HL-60 (cell line): ENCODE measurements around the gene CSF1.

Experiments used
- GABPA ChIP-seq: IDR thresholded peaks from 2 replicates; pipeline ENCODE4 v1.6.1; 2012; ENCODE audit warnings: low read depth
- POLR2AphosphoS5 ChIP-seq: IDR thresholded peaks from 2 replicates; pipeline ENCODE4 v1.6.1; 2012; ENCODE audit warnings: low read depth
- TF ChIP-seq, protein P1 (sequence below): IDR thresholded peaks from one replicate; pipeline ENCODE4 v1.5.1; 2011; ENCODE audit warnings: low read length, control low read depth, inconsistent platforms; ENCODE audit not compliant: insufficient read depth
- TF ChIP-seq, protein P2 (sequence below): IDR thresholded peaks from 2 replicates; pipeline ENCODE4 v1.6.1; 2012; ENCODE audit warnings: low read depth; ENCODE audit not compliant: insufficient replicate concordance

DNA sequence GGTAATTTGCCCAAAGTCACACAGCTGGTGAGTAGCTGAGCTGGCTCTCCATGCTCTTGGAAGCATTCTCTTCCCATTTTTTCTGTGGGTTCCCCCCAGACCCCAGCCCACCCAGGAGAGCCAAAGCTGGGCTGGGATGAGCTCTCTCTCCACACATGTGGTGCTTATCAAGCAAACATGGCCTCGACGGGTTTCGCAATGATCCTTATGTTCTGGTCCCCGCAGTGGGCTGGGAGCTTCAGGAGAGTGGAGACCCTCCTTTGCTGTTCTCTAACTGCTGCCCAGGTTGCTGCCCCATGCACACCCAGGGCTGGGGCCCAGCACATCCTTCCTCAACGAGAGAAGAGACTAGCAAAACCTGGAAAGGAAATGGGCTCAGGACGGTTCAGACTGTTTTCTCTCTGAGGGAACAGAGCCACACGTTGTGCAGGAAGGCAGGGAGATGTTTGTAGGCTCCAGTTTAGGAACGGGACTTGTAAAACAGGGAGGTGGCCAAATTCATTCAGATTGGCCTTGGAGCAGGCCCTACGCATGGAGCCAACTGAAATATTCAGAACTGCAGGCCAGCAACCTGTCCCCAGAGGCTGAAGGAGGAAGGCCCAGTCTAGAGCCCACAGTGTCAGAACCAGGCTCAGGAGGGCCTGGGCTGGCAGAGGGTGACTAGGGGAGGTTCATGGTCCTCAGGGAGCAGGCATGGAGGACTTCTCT lies 27.2 kb upstream of the CSF1 start:
- TF ChIP-seq, protein P1, sequence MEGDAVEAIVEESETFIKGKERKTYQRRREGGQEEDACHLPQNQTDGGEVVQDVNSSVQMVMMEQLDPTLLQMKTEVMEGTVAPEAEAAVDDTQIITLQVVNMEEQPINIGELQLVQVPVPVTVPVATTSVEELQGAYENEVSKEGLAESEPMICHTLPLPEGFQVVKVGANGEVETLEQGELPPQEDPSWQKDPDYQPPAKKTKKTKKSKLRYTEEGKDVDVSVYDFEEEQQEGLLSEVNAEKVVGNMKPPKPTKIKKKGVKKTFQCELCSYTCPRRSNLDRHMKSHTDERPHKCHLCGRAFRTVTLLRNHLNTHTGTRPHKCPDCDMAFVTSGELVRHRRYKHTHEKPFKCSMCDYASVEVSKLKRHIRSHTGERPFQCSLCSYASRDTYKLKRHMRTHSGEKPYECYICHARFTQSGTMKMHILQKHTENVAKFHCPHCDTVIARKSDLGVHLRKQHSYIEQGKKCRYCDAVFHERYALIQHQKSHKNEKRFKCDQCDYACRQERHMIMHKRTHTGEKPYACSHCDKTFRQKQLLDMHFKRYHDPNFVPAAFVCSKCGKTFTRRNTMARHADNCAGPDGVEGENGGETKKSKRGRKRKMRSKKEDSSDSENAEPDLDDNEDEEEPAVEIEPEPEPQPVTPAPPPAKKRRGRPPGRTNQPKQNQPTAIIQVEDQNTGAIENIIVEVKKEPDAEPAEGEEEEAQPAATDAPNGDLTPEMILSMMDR = no peak
- TF ChIP-seq, protein P2, sequence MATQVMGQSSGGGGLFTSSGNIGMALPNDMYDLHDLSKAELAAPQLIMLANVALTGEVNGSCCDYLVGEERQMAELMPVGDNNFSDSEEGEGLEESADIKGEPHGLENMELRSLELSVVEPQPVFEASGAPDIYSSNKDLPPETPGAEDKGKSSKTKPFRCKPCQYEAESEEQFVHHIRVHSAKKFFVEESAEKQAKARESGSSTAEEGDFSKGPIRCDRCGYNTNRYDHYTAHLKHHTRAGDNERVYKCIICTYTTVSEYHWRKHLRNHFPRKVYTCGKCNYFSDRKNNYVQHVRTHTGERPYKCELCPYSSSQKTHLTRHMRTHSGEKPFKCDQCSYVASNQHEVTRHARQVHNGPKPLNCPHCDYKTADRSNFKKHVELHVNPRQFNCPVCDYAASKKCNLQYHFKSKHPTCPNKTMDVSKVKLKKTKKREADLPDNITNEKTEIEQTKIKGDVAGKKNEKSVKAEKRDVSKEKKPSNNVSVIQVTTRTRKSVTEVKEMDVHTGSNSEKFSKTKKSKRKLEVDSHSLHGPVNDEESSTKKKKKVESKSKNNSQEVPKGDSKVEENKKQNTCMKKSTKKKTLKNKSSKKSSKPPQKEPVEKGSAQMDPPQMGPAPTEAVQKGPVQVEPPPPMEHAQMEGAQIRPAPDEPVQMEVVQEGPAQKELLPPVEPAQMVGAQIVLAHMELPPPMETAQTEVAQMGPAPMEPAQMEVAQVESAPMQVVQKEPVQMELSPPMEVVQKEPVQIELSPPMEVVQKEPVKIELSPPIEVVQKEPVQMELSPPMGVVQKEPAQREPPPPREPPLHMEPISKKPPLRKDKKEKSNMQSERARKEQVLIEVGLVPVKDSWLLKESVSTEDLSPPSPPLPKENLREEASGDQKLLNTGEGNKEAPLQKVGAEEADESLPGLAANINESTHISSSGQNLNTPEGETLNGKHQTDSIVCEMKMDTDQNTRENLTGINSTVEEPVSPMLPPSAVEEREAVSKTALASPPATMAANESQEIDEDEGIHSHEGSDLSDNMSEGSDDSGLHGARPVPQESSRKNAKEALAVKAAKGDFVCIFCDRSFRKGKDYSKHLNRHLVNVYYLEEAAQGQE = no peak
- TF ChIP-seq GABPA (no peak), POLR2AphosphoS5 (no peak)
